Caki2 (cell line): ENCODE results near the gene CACNA1C. TPM values are rescaled to one million over a fixed set of nuclear protein-coding genes. Genes with fewer than 3 reads are reported as not detected.
"Not testable (repeated sequence)": the region's sequence is repeated elsewhere in the genome, so short reads cannot be mapped to it uniquely, and the experiment has no call there.

Experiments
- DNase-seq: peaks from one replicate; pipeline ENCODE4 v3.0.0-alpha.2; 2015; ENCODE audit warnings: low read depth
- in situ Hi-C: cut with HindIII; loops from 2 replicates; pipeline ENCODE4 v1.10.0; 2016; ENCODE audit warnings: low sequenced_read_pairs, low pct_unique_long_range_greater_than_20kb, mixed read lengths
- total RNA-seq: library from RNA; depleted of rRNA; stranded (reverse); fragments of >200 nt; shearing (Covaris generic); gene quantifications from 2 replicates; pipeline ENCODE4 v1.2.3, GENCODE V29; 2014; ENCODE audit warnings: low replicate concordance

CACNA1C gene
- total RNA-seq, 1 experiment from 2014 or later = 1.2 TPM

DNA sequence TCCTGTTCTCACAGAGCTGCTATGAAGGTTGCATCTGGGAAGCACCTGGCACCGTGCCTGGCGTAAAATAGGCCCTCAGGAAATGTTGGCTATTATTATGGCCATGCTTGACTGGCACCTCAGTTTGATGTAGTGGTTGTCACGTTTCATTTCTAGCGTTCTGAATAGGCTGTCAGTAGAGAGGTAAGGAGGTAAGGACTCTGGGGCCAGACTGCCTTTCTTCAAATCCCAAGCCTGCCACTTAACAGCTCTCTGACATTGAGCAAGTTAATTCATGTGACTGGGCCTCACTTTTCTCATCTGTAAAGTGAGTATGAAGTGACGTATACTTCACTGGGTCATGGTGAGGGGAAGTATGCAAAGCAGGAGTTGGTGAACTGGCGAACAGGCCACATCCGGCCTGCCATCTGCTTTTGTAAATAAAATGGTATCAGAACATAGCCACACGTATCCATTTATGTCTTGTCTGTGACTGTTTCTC, 196.2 kb downstream of the CACNA1C start:
- in situ Hi-C loops = no loop called here
- peak; percentile 72 for DNase-seq

DNA sequence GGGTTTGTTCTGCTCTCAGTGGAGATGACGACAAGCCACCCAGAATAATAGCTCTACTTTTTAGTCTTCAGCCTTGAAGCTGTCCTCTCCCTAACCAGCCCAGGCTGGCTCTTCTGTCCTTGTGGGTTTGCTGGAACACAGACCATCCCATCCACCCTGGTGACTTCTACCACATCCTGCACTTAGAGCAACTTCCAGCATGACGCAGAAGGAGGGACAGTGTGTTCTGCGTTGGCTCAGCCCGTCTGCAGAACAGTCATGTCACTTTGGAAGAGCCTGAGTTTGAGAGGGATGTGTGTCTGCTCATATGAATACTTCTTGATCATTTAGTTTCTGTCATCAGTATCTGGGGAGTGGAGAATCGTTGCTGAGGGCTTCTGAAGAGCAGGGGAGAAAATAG, 198.0 kb downstream of the CACNA1C start:
- in situ Hi-C loops = no loop called here
- DNase-seq = no peak

DNA sequence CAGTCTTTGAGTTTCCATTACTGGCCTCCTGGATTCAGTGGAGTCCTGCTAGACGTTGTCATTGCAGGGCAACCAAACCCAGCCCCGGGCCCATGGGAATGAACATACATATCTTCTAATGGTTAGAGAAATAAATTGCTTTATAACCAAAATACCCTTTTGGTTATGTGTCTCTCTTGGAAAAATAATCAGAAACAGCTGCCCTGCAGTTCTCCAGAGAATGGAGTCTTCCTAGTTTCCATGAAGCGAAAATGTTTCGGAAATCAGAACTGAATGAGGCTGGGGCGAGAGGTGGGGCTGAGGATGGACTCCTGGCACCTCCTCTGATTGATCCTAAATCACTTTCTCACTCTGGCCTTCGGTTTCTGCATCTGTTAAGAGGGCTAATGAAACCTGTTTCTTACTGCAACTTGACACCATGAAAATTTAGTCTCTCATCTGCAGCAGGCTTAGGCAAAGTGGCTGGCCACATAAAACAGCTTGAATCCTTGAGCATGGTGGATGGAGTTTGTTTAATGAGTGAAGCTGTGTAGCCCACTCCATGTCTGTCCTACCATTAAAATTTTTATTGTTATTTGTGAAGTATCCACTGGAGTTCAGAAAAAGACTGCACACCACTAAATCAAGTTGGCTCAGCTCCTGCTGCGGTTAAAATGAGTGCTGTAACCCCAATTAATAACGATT, 198.9 kb downstream of the CACNA1C start:
- in situ Hi-C loops = no loop called here
- DNase-seq = no peak

DNA sequence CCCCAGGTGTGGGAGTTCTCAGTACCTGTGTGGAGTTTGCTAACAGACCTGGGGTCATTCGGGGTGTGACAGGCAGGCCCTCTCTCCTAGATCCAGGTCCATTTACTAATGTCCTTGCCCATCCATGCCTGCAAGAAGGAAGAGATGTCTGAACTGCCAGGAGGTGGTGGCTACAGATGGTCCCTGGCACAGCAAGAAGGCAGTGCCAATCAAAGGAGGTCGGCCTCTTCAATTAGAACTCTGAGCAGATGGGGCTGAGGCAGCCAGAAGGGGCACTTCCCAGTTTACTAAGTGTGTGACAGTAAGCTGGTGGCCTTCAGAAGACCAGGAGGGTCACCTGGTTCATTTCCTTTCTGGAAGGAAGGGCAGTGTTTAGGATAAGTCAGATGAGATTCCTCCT, 202.5 kb downstream of the CACNA1C start:
- in situ Hi-C loops = no loop called here
- DNase-seq = no peak

DNA sequence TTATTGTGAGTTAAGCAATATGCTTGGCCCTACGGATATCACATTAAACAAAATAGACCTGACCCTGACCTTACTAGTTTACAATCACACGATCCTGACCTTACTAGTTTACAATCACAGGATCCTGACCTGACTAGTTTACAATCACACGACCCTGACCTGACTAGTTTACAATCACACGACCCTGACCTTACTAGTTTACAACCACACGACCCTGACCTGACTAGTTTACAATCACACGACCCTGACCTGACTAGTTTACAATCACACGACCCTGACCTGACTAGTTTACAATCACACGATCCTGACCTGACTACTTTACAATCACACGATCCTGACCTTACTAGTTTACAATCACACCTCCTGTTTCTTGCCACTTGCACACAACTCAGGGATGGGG, 202.9 kb downstream of the CACNA1C start:
- DNase-seq, in situ Hi-C loops: not testable (repeated sequence)

DNA sequence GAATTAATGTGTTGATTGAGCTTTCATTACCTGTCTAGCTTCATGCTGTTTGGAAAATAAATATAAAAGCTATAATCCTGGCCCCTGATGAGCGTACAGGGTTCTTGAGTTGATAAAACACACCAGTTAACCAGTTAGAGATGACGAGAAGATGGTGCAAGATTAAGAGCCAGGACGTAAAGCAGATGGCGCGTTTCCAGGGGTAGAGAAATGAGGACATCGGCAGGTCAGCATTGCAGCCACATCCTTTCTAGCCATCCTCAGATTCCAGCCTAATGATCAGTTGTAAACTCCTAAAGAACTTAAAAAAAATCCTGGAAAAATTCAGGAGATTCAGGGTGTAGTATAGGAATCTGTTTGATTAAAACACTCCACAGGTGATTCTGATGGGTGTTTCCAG, 203.7 kb downstream of the CACNA1C start:
- DNase-seq = no peak
- in situ Hi-C loops = no loop called here

DNA sequence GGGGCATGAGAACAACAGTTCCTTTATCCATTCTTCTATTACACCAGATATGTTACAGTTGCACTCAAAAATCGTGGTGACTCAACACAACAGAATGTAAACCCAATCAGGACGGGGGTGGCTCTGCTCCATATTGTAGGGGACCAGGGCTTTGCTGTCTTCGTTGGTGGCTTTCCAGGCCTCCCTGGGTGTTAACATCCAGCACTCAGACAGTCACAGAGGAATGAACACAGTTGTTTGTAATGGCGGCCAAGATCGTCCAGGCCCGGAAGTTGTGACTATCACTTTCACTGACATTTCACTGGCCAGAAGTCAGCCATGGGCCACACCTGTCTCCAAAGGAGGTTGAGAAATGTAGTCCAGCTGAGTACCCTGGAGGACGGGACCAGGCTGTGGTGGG, 204.1 kb downstream of the CACNA1C start:
- DNase-seq = no peak
- in situ Hi-C loops = no loop called here

DNA sequence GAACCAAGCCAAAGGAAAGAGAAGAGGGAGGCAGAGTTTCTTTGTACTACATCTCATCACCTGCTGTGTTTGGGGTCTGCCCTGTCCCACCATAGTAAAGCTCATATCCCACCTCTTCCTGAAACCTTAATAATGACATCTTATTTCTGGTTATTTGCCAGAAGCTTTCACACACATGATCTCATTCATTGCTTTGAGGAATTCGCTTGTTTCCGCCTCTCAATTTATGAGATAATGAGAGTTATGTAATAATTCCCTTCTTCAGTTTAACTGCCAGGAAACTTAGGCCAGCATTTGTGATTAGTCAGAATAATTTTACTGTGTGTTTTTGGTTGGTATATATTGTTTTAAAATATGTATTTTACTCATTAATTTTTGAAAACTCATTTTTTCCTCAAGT, 205.2 kb downstream of the CACNA1C start:
- in situ Hi-C loops = no loop called here
- DNase-seq = no peak

DNA sequence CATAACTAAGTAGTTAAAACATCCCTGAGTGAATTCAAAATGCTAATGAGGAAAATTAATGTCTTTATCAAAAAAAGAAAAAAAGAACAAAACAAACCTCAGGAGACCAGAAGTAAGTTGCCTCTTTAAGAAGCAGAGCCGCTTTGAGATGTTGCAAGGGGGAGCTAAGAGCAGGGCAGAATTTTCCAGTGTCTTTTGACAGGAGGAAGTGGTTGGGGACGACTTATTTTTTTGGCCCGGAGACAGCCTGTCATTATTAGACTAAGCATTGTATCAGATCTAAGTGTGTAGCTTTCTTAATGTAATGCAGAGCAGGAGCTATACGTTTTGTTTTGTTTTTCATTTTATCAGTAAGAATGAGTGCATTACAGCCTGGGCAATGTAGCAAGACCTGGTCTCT, 206.6 kb downstream of the CACNA1C start:
- in situ Hi-C loops = no loop called here
- no peak for DNase-seq

DNA sequence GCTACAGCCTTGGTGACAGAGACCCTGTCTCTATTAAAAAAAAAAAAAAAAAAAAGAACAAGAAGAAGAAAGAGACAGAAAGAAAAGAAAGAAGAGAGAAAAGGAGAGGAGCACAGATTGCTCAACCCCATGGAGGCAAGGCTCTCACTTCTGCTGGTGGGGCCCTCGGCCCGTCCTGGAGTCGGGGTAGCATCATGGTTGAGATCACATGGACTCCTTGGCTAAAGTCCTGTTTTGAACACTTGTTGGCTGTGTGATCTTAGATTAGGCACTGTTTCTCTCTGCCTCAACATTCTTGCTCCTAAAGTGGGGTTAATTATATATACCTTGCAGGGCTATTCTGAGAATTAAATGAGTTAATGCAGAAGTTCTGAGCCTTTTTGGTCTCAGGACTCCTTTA, 207.7 kb downstream of the CACNA1C start:
- in situ Hi-C loops = no loop called here
- DNase-seq = no peak

DNA sequence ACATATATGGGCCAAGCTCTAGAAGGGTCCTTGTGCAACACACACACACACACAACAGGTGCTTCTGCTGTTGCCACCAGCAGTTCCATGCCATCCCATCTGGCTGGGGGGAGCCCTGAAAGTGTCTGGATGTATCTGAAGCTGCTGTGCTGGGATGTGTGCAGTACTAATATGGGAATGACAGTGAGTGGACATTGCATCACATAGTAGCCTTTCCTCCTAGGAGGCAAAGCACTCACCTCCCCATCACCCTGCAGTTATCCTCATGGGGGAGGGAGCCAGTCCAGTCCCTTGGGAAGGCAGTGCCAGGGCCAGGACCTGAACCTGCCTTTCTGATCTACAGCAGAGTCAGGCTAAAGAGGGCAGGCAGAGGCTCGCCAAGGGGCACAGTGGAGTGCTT, 208.9 kb downstream of the CACNA1C start:
- in situ Hi-C loops = no loop called here
- no peak for DNase-seq

DNA sequence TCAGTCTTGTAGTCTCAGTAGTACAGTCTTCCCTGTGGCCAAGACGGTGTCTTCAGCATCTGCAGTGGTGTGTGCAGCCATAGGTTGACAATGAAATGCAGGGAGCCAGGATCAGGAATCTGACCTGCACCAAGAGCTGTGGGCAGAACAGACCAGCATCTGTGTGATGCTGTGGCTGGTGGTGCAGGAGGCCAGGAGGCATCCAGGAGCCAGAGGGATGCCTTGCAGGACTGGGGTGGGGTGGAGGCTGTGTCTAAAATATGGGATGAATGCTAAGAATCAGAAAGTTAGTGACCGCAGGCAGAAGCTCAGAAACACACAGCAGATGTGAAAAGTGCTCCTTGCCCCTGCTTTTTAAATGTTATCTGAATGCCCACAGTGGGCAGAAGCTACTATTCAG, 209.7 kb downstream of the CACNA1C start:
- no peak for DNase-seq
- in situ Hi-C loops = no loop called here

DNA sequence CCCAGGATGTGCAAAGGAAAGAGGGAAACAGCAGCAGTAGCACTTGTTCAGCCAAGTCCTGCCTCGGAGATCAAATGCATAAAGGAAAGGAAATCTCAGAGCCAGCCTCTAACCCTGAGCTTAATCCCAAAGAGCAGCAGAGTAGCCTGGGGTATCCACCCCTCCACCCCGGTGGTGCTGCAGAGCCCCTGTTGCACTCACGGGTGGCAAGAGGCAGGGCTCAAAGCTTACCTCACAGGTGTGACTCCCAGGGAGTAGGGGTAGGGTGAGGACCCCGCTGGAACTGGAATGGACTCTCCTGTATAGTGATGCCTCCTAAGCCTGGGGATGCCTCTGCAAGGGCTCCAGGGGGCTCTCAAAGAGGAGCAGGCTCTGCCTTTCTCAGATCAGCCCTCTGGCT, 211.1 kb downstream of the CACNA1C start:
- in situ Hi-C loops = no loop called here
- DNase-seq = no peak

DNA sequence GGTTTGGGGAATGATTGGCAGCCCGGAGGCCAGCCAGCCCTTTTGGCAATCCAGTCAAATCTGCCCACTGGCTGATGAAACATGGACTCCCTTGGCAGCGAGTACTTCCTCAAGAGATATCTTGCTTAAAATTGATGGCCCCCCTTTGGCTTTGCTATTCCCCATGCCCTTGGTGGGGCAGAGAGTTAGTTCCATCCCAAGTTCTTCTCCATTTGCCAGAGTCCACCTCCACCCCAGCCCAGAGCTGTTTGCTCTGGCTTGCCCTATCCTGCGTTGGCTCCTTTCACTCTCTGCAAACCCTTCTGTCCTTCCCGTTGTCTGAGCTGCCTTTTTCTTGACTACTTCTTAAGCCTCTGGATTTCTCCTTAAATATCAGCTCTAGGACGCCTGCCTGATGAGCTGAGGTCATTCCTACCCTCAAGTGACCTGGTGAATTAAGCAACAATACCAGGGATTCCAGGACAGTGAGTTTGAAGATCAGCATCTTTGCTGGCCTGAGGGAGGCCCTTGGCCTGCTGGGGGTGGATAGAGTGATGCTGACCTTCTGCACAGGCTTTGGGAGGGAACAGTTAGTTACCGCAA, 212.0 kb downstream of the CACNA1C start:
- in situ Hi-C loops = no loop called here
- DNase-seq = peak; percentile 35

DNA sequence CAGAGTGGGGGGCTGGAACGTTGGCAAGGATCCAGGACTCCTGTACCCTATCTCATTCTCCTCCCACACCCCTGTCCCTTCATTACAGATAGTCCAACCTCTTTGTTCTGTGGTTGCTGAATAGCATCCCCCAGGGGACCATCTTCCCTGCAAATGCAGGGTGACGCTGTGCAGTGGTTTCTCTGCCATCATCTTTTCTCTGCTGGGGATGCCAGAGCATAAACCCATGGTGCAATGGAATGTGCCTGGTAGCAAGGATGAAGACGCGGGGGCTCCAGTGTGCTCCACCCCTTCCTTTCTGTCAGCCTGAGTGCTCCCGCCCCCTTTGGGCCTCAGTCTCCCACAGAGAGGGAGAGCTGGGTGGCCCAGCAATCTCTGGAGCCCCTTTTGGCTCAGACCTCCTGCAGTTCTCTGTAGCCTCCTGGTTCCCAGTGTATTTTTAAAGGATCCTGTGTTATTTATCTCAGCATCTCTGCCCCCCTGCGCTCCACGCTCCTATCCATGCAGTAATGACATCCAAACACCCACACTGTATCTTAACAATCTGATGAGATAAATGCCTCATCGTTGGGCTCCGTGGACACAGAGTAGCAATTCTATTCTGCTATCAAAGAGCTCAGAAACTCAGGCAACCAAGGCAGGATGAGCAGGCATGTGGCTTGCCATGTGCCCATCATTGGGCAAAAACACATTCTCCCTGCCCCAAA, 212.8 kb downstream of the CACNA1C start:
- in situ Hi-C loops = no loop called here
- no peak for DNase-seq

DNA sequence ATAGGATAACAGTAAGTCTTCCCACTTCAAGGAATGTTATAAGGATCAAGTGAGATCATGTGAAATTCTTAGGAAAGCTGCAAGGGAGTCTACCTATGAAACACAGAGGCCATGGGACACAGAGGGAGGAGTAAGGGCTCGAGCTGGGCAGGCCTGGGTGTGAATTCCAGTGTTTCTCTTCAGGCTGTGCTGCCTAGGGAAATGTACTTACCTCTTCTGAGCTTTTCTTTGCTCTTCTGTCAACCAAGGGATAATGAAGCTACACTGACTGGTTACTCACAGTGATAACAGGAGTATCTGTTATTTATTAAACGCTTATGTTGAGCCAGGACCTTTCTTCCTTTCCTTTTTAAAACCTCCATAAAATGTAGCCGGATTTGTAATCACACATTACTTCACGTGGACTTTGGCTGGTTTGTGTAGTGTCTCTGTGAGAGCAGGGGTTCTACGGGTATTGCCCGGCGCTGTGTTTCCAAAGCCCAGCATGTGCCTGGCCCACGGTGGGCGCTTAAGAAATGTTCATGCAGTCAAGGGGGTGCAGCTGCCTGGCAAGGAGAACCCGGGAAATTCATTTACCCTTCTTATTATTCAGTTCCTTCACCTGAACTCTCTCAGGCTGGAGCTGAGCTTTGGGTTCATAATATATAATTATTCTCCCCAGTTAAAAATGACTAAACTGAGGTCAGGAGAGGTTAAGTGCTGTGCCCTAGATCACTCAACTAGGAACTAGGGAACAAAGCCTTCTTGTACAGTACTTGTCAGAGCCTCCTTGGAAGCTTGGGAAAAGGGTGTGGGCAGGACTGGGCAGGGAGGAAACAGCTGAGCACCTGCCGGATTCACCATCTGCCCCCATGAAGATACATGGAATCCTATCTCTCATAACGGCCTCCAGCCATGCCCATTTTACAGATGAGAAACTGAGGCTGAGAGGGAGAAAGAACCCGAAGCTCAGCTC, 214.2 kb downstream of the CACNA1C start:
- peak; percentile 57 for DNase-seq

DNA sequence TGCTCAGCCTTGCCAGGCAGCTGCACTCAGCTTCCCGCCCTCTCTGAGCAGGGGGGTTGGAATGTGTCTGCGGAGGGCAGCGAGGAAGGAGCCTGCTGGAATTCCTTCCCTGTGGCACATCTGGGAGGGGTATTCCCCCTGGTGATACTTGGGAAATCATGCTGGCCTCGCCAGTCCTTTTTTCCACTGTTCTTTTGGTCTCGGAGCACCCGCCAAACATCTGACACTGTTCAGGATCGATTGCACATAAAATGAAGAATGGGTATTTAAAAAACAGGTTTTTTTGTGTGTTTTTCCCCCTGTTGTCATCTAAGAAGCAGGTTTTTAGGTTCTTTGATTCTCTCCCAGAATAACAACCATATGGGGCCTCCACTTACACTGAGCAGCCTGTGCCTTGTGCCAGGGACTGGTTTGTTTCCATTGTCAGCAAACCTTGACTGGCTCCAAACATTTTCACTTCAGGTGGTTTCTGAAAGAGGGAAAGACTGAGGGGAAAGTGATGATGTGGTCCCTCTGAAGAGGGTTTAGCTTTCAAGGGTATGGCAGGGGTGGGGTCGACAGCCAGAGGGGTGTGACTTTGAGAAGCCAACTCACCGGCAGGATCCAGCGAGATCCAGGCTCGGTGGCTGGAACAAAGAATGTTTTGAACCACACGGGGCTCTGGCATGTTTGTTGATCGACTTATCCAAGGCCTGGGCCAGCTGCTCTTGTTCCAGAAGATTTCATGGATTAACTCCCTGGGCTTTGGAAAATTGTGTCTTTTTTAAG, 215.1 kb downstream of the CACNA1C start:
- peak; percentile 57 for DNase-seq
- in situ Hi-C loops = no loop called here

More for the DNA sequence above, 214.2 kb downstream of the CACNA1C start:
- in situ Hi-C loops = no loop called here
